ENCODE data around the gene MAPKAP1.
A peak's percentile ranks its signal among the peaks of the same experiment; 100 is the strongest.

Gene MAPKAP1

DNA sequence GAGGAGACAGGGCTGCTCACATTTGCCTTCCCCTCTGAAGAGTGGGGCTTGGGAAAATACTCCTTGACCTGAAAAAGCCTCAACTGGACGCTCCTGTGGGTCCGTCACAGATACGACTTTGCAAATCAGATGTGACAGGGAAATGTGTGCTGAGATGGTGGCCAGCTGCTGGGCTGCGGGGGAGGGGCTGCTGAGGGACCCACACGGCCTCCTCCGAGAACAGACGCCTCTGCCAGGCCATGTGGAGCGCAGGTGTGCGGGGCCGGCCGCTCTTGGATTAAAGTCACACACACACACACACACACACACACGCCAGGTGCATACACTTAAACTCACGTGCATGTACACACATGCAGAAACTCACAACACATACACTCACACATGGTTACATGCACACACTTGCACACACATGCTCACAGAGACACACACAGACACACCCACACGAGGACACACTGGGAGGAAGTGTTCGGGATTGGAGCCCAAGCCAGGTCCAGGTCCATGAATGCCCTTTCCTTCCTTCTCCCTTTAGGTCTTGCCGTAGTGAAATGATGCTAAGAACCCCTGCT, 278.0 kb downstream of the MAPKAP1 start:
- Histone ChIP-seq H3K9ac (ENCODE audit: low read length) (no peak overlapping the region), H3K36me3 (ENCODE audit: control insufficient read depth in 1 of 2, insufficient read depth in 2 of 2, low read length in 2 of 2) (no peaks in the 10 kb centered on the region), H3K23ac (ENCODE audit: low read length) (no peak overlapping the region), H3K79me1 (ENCODE audit: low read length) (no peaks in the 10 kb centered on the region), H2AFZ (ENCODE audit: insufficient read depth, low read length, poor library complexity) (no peak overlapping the region), H3K4me3 (ENCODE audit: low read depth, low read length) (no peak overlapping the region), H3K27ac (ENCODE audit: low read depth, low read length) (no peak overlapping the region), H3K4ac (ENCODE audit: low read depth, low read length) (no peak overlapping the region), H3K18ac (ENCODE audit: low read length) (no peak overlapping the region), H3K14ac (ENCODE audit: low read length) (no peak overlapping the region), H2BK12ac (ENCODE audit: low read length) (no peak overlapping the region), H3K79me2 (ENCODE audit: control insufficient read depth, insufficient read depth, low read length, poor library complexity) (no peaks in the 10 kb centered on the region), H4K8ac (ENCODE audit: low read depth, low read length) (no peak overlapping the region), H3K9me3 (ENCODE audit: insufficient read depth, low read depth, low read length) (no peaks in the 10 kb centered on the region), H2AK5ac (ENCODE audit: low read length) (no peak overlapping the region), H3K4me2 (ENCODE audit: low read length) (no peak overlapping the region), H4K12ac (ENCODE audit: low read depth, low read length) (no peak overlapping the region), H3K4me1 (ENCODE audit: control insufficient read depth in 1 of 2, insufficient read depth in 2 of 2, low read length in 2 of 2) (no peaks in the 10 kb centered on the region), H2BK5ac (ENCODE audit: low read depth, low read length, poor library complexity) (no peak overlapping the region), H4K91ac (ENCODE audit: low read depth, low read length) (no peak overlapping the region), H2BK120ac (ENCODE audit: insufficient read depth, low read length, poor library complexity) (no peak overlapping the region), H3K27me3 (ENCODE audit: insufficient read depth, low read length) (no peaks in the 10 kb centered on the region)
- no peak for DNase-seq
- no CpG with 5 or more reads among the region's 16 CpGs for WGBS (ENCODE audit: extremely low coverage, insufficient coverage, insufficient read length)

DNA sequence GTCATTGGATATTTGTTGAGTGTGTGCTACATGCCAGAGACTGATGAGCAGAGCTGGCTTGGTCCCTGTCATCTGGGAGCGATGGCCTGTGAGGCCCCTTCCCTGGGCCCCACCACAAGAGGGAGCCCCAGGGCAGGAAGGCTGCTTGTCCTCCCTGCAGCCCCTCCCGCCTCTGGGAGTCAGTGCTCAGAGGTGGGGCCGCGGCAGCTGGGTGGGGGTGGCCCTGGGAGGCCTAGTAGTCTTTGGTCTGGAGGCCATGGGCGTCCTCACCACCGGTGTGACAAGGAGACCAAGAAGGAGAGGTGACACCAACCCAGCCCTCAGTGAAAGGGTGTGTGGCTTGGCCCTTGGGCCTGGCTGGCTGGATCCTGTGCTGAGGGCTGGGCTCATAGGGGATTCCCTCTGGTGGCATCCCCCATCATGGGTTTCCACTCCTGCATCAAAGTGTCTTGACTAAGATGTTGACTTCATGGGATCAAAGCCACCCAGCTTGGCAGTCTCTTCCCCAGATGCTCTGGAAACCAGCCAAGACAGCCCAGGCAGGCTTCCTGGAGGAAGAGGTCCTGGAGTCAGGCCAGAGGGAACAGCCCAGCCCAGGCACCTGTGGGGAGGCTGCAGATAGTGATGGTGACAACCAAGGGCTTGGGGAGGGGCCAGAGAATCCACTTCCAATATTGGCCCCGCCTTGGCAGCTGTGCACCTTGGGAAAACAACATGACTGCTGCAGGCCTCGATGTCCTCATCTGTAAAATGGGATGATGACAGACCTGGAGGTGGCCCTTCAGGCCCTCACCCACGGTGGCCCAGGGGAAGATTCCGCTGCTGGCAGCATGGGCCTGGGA, 278.7 kb downstream of the MAPKAP1 start:
- no peak overlapping the region for H3K9ac ChIP-seq (ENCODE audit: low read length)
- H3K4me2 ChIP-seq (ENCODE audit: low read length) = no peak overlapping the region
- no peaks in the 10 kb centered on the region for H3K79me2 ChIP-seq (ENCODE audit: control insufficient read depth, insufficient read depth, low read length, poor library complexity)
- no peaks in the 10 kb centered on the region for H3K36me3 ChIP-seq (ENCODE audit: control insufficient read depth in 1 of 2, insufficient read depth in 2 of 2, low read length in 2 of 2)
- no peak overlapping the region for H3K4ac ChIP-seq (ENCODE audit: low read depth, low read length)
- no peak overlapping the region for H2AFZ ChIP-seq (ENCODE audit: insufficient read depth, low read length, poor library complexity)
- H3K9me3 ChIP-seq (ENCODE audit: insufficient read depth, low read depth, low read length) = no peaks in the 10 kb centered on the region
- no peaks in the 10 kb centered on the region for H3K79me1 ChIP-seq (ENCODE audit: low read length)
- no peak overlapping the region for H2BK5ac ChIP-seq (ENCODE audit: low read depth, low read length, poor library complexity)
- no peak overlapping the region for H3K14ac ChIP-seq (ENCODE audit: low read length)
- no peak overlapping the region for H3K23ac ChIP-seq (ENCODE audit: low read length)
- H4K91ac ChIP-seq (ENCODE audit: low read depth, low read length) = no peak overlapping the region
- H3K4me3 ChIP-seq (ENCODE audit: low read depth, low read length) = no peak overlapping the region
- no peak overlapping the region for H3K18ac ChIP-seq (ENCODE audit: low read length)
- H3K4me1 ChIP-seq (ENCODE audit: control insufficient read depth in 1 of 2, insufficient read depth in 2 of 2, low read length in 2 of 2) = no peaks in the 10 kb centered on the region
- no peaks in the 10 kb centered on the region for H3K27me3 ChIP-seq (ENCODE audit: insufficient read depth, low read length)
- no peak overlapping the region for H2BK120ac ChIP-seq (ENCODE audit: insufficient read depth, low read length, poor library complexity)
- no CpG with 5 or more reads among the region's 10 CpGs for WGBS (ENCODE audit: extremely low coverage, insufficient coverage, insufficient read length)
- no peak overlapping the region for H4K12ac ChIP-seq (ENCODE audit: low read depth, low read length)
- no peak overlapping the region for H2BK12ac ChIP-seq (ENCODE audit: low read length)
- H2AK5ac ChIP-seq (ENCODE audit: low read length) = no peak overlapping the region
- H4K8ac ChIP-seq (ENCODE audit: low read depth, low read length) = no peak overlapping the region
- DNase-seq = peak in 1 of 2 donors; percentile 38
- no peak overlapping the region for H3K27ac ChIP-seq (ENCODE audit: low read depth, low read length)

DNA sequence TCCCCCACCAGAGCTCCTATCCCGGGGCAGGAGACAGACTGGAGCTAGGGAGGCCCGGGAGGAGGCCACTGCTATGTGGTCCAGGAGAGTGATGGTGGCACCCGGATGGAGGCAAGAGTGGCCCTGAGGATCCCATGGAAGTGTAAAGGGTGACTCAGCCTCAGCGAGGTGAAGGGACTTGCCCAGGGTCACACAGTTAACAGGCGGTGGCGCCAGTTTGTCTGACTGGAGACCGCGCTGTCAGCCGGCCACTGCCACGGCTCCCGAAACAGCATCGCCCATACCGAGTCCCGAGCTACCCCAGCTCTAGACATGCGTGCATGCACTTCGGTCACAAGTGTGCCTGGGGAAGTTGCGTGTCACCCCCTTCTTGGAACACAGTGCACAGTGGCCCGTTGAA, 279.5 kb downstream of the MAPKAP1 start:
- no peak overlapping the region for H3K4ac ChIP-seq (ENCODE audit: low read depth, low read length)
- peak; percentile 94 for DNase-seq
- no peaks in the 10 kb centered on the region for H3K36me3 ChIP-seq (ENCODE audit: control insufficient read depth in 1 of 2, insufficient read depth in 2 of 2, low read length in 2 of 2)
- H3K79me1 ChIP-seq (ENCODE audit: low read length) = no peaks in the 10 kb centered on the region
- H4K12ac ChIP-seq (ENCODE audit: low read depth, low read length) = no peak overlapping the region
- no peak overlapping the region for H4K8ac ChIP-seq (ENCODE audit: low read depth, low read length)
- no peak overlapping the region for H3K9ac ChIP-seq (ENCODE audit: low read length)
- no peak overlapping the region for H2AK5ac ChIP-seq (ENCODE audit: low read length)
- no peak overlapping the region for H3K18ac ChIP-seq (ENCODE audit: low read length)
- H3K4me2 ChIP-seq (ENCODE audit: low read length) = no peak overlapping the region
- H3K27ac ChIP-seq (ENCODE audit: low read depth, low read length) = no peak overlapping the region
- H3K79me2 ChIP-seq (ENCODE audit: control insufficient read depth, insufficient read depth, low read length, poor library complexity) = no peaks in the 10 kb centered on the region
- H4K91ac ChIP-seq (ENCODE audit: low read depth, low read length) = no peak overlapping the region
- no peaks in the 10 kb centered on the region for H3K27me3 ChIP-seq (ENCODE audit: insufficient read depth, low read length)
- no peaks in the 10 kb centered on the region for H3K4me1 ChIP-seq (ENCODE audit: control insufficient read depth in 1 of 2, insufficient read depth in 2 of 2, low read length in 2 of 2)
- no peak overlapping the region for H2AFZ ChIP-seq (ENCODE audit: insufficient read depth, low read length, poor library complexity)
- H2BK12ac ChIP-seq (ENCODE audit: low read length) = no peak overlapping the region
- no peak overlapping the region for H2BK120ac ChIP-seq (ENCODE audit: insufficient read depth, low read length, poor library complexity)
- no peak overlapping the region for H3K4me3 ChIP-seq (ENCODE audit: low read depth, low read length)
- no peak overlapping the region for H3K23ac ChIP-seq (ENCODE audit: low read length)
- no peak overlapping the region for H3K14ac ChIP-seq (ENCODE audit: low read length)
- no CpG with 5 or more reads among the region's 18 CpGs for WGBS (ENCODE audit: extremely low coverage, insufficient coverage, insufficient read length)
- H2BK5ac ChIP-seq (ENCODE audit: low read depth, low read length, poor library complexity) = no peak overlapping the region
- no peaks in the 10 kb centered on the region for H3K9me3 ChIP-seq (ENCODE audit: insufficient read depth, low read depth, low read length)

DNA sequence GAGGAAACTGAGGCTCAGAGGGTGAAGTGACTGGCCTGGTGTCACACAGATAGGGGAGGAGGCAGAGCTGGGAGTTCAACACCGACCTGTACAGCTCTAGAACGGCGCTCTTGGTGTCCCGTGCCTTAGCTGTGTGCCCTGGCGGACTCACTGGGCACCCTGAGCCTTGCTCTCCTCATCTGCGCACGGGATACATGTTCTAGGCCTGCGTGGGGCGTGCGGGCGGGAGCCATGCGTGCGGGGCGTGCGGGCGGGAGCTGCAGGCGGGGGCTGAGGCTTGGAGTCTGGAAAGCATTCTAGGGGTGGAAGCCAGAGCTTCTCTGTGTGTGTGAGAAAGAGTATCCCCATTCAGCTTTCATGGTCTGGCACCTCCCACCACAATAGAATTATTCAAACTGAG, 280.1 kb downstream of the MAPKAP1 start:
- Histone ChIP-seq H3K4me1 (ENCODE audit: control insufficient read depth in 1 of 2, insufficient read depth in 2 of 2, low read length in 2 of 2) (no peaks in the 10 kb centered on the region), H3K4me2 (ENCODE audit: low read length) (no peak overlapping the region), H2AK5ac (ENCODE audit: low read length) (no peak overlapping the region), H3K79me2 (ENCODE audit: control insufficient read depth, insufficient read depth, low read length, poor library complexity) (no peaks in the 10 kb centered on the region), H3K18ac (ENCODE audit: low read length) (no peak overlapping the region), H2BK5ac (ENCODE audit: low read depth, low read length, poor library complexity) (no peak overlapping the region), H3K4ac (ENCODE audit: low read depth, low read length) (no peak overlapping the region), H4K8ac (ENCODE audit: low read depth, low read length) (no peak overlapping the region), H2BK120ac (ENCODE audit: insufficient read depth, low read length, poor library complexity) (no peak overlapping the region), H3K4me3 (ENCODE audit: low read depth, low read length) (no peak overlapping the region), H4K12ac (ENCODE audit: low read depth, low read length) (no peak overlapping the region), H3K79me1 (ENCODE audit: low read length) (no peaks in the 10 kb centered on the region), H2AFZ (ENCODE audit: insufficient read depth, low read length, poor library complexity) (no peak overlapping the region), H3K27ac (ENCODE audit: low read depth, low read length) (no peak overlapping the region), H3K23ac (ENCODE audit: low read length) (no peak overlapping the region), H3K9ac (ENCODE audit: low read length) (no peak overlapping the region), H3K27me3 (ENCODE audit: insufficient read depth, low read length) (no peaks in the 10 kb centered on the region), H4K91ac (ENCODE audit: low read depth, low read length) (no peak overlapping the region), H3K36me3 (ENCODE audit: control insufficient read depth in 1 of 2, insufficient read depth in 2 of 2, low read length in 2 of 2) (no peaks in the 10 kb centered on the region), H2BK12ac (ENCODE audit: low read length) (no peak overlapping the region), H3K9me3 (ENCODE audit: insufficient read depth, low read depth, low read length) (no peaks in the 10 kb centered on the region), H3K14ac (ENCODE audit: low read length) (no peak overlapping the region)
- WGBS (ENCODE audit: extremely low coverage, insufficient coverage, insufficient read length) = no CpG with 5 or more reads among the region's 17 CpGs
- DNase-seq = no peak

All from trophoblast cell (in vitro differentiated cells and primary cell).